Parathyroid adenoma (tissue), 2 donors: ENCODE results near the gene FCMR.

Experiments used
- H2AFZ ChIP-seq: fragments of 300-600 bp; sonication (generic); one replicate; pipeline ENCODE4 v1.7.0; 2017; ENCODE audit warnings: antibody characterized with exemption, mild to moderate bottlenecking
- H3K27ac ChIP-seq: fragments of 300-600 bp; sonication (generic); one replicate; pipeline ENCODE4 v1.7.0; 2017
- H3K27me3 ChIP-seq: fragments of 300-600 bp; sonication (generic); one replicate; pipeline ENCODE4 v1.7.0; 2017; ENCODE audit warnings: low read length; ENCODE audit not compliant: control insufficient read depth, insufficient read depth
- H3K36me3 ChIP-seq: fragments of 300-600 bp; sonication (generic); one replicate; pipeline ENCODE4 v1.7.0; 2017; ENCODE audit warnings: low read length; ENCODE audit not compliant: control insufficient read depth, insufficient read depth
- H3K4me1 ChIP-seq: fragments of 300-600 bp; sonication (generic); one replicate; pipeline ENCODE4 v1.7.0; 2017; ENCODE audit warnings: control low read depth
- H3K4me2 ChIP-seq: fragments of 300-600 bp; sonication (generic); one replicate; pipeline ENCODE4 v1.7.0; 2017; ENCODE audit warnings: low read length
- H3K4me3 ChIP-seq: fragments of 300-600 bp; sonication (generic); one replicate; pipeline ENCODE4 v1.7.0; 2017; ENCODE audit warnings: low read depth, low read length
- H3K79me2 ChIP-seq: fragments of 300-600 bp; sonication (generic); one replicate; pipeline ENCODE4 v1.7.0; 2017; ENCODE audit warnings: control low read depth
- H3K9ac ChIP-seq: fragments of 300-600 bp; sonication (generic); one replicate; pipeline ENCODE4 v1.7.0; 2017; ENCODE audit warnings: mild to moderate bottlenecking
- H3K9me3 ChIP-seq: fragments of 300-600 bp; sonication (generic); one replicate; pipeline ENCODE4 v1.7.0; 2017; ENCODE audit warnings: low read length; ENCODE audit not compliant: control insufficient read depth
- CTCF ChIP-seq: fragments of 300-600 bp; sonication (generic); IDR thresholded peaks from one replicate; pipeline ENCODE4 v1.7.0; 2017; ENCODE audit warnings: antibody characterized with exemption, mild to moderate bottlenecking
- donor health status: primary hyperparathyroidism.

The FCMR gene

DNA sequence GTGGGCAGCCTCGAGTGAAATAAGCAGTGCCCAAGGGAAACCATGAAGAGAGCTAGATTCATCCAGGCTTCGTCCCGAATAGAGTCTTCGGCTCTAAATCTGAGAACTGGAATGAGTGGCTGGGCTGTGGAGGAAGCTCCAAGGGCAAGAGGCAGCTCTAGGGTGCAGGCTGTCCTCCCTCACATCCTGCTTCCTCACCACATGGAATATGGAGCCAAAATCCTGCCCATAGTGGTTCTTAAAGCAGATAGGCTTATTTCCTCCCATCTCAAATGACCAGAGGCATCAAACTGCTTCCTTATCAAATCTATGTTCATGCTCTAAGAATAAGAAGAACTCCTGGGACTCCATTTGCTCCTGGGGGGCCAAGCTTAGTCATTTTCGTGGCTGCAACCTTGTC lies 22.0 kb downstream of the FCMR start:
- no peak for TF ChIP-seq CTCF

GRCh38 chr1:206898915-206899431 lies 22.8 kb downstream of the FCMR start:
- Histone ChIP-seq H3K9ac (no peak overlapping the region), H3K27ac (no peak overlapping the region), H2AFZ (no peak overlapping the region), H3K4me1 (no peaks in the 10 kb centered on the region), H3K4me2 (no peak overlapping the region), H3K36me3 (no peaks in the 10 kb centered on the region), H3K4me3 (no peak overlapping the region), H3K79me2 (no peaks in the 10 kb centered on the region), H3K27me3 (no peaks in the 10 kb centered on the region), H3K9me3 (no peaks in the 10 kb centered on the region)
- no peak for TF ChIP-seq CTCF

More for the DNA sequence above, 22.0 kb downstream of the FCMR start:
- H3K36me3 ChIP-seq, result no peaks in the 10 kb centered on the region
- H3K4me2 ChIP-seq, result no peak overlapping the region
- H3K27ac ChIP-seq, result no peak overlapping the region
- no peak overlapping the region for H3K9ac ChIP-seq
- H2AFZ ChIP-seq, result no peak overlapping the region
- no peak overlapping the region for H3K4me3 ChIP-seq
- no peaks in the 10 kb centered on the region for H3K9me3 ChIP-seq
- H3K27me3 ChIP-seq, result no peaks in the 10 kb centered on the region
- H3K79me2 ChIP-seq, result no peaks in the 10 kb centered on the region
- no peaks in the 10 kb centered on the region for H3K4me1 ChIP-seq

DNA sequence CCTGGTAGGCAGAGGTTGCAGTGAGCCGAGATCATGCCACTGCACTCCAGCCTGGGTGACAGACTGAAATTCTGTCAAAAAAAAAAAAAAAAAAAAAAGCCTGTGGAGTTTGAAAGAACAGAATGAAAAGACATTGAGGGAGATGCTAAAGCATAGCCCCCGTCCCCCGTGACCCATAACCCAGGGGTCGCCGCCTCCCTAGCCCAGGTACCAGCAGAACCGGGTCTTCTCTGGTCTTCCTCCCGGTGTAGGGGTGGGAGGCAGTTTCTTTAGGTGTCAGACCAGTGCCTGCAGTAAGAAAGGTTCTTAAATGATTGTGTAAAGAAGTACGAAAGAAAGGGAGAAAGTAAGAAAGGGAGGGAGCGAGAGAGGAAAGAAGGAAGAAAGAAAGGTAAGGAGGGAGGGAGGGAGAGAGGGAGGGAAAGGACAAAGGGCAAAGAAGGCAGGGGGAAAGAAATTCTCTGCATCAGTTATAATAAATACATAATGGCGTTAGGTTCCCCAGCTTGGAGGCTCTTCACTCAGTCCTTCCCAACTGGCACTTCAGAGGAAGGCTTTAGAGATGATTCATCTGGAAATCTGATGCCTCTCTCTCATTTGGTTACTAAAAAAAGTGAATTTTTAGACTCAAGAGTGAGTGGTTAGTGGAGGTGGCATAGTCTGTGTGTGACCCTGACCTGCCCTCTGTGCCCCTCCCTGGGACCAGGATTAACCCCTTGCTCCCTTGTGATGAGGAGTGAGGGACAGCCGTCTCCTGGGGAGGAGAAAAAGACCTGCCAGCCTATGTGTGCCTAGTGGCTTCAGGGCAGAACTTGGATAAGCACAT lies 23.4 kb downstream of the FCMR start:
- no peaks in the 10 kb centered on the region for H3K9me3 ChIP-seq
- TF ChIP-seq CTCF, result no peak
- H3K79me2 ChIP-seq, result no peaks in the 10 kb centered on the region

GRCh38 chr1:206897175-206897574 lies 24.6 kb downstream of the FCMR start, which contains the start of gene IL24:
TSS of gene IL24 (plus strand) at chr1:206897443. CDS start at chr1:206897833, 390 bp downstream.
- no peaks in the 10 kb centered on the region for H3K27me3 ChIP-seq
- no peak within 1 kb of the TSS for H2AFZ ChIP-seq
- no peak within 1 kb of the TSS for H3K9ac ChIP-seq
- H3K36me3 ChIP-seq, result no peaks in the 10 kb centered on the region
- no peak for TF ChIP-seq CTCF
- no peaks in the 10 kb centered on the region for H3K4me1 ChIP-seq
- no peaks in the 10 kb centered on the region for H3K9me3 ChIP-seq
- H3K4me2 ChIP-seq, result no peak within 1 kb of the TSS
- no peaks in the 10 kb centered on the region for H3K79me2 ChIP-seq
- no peak within 1 kb of the TSS for H3K4me3 ChIP-seq
- H3K27ac ChIP-seq, result no peak within 1 kb of the TSS

More for the DNA sequence above, 23.4 kb downstream of the FCMR start:
- Histone ChIP-seq H3K36me3 (no peaks in the 10 kb centered on the region), H3K4me1 (no peaks in the 10 kb centered on the region), H2AFZ (no peak overlapping the region), H3K27me3 (no peaks in the 10 kb centered on the region), H3K27ac (no peak overlapping the region), H3K4me2 (no peak overlapping the region), H3K9ac (no peak overlapping the region), H3K4me3 (no peak overlapping the region)
